Measurements from ENCODE around the gene KRT1.

KRT1 gene

GRCh38 chr12:52633383-52633782, 46.8 kb downstream of the KRT1 start:
- Histone ChIP-seq H3K9ac (ENCODE audit: low read length) (no peak overlapping the region), H3K79me2 (ENCODE audit: insufficient read depth, low read length) (no peaks in the 10 kb centered on the region), H3K4me2 (ENCODE audit: low read depth, low read length, poor library complexity, severe bottlenecking) (no peak overlapping the region), H3K27me3 (ENCODE audit: low read length) (no peaks in the 10 kb centered on the region), H3K9me2 (replicated peaks; ENCODE audit: insufficient read depth, low read length) (no peaks in the 10 kb centered on the region), H3K27ac (ENCODE audit: low read depth, low read length) (no peak overlapping the region), H3K9me3 (ENCODE audit: insufficient read depth, low read length) (no peaks in the 10 kb centered on the region), H2AFZ (ENCODE audit: low read depth, low read length, severe bottlenecking) (no peak overlapping the region), H3F3A (ENCODE audit: insufficient read depth) (no peaks in the 10 kb centered on the region), H3K4me3 (ENCODE audit: insufficient read depth, low read length, poor library complexity, severe bottlenecking) (no peak overlapping the region), H3K36me3 (ENCODE audit: low read length) (no peaks in the 10 kb centered on the region), H4K20me1 (ENCODE audit: low read depth, low read length) (no peaks in the 10 kb centered on the region)
- TF ChIP-seq CTCF (IDR thresholded peaks at IDR 0.05; ENCODE audit: insufficient read depth, low read length, poor library complexity, severe bottlenecking): no peak
- no peak for TF ChIP-seq EZH2phosphoT487 (conservative IDR thresholded peaks at IDR 0.05; ENCODE audit: low read length)

- no peak overlapping the region for H3K4me2 ChIP-seq (ENCODE audit: low read depth, low read length, poor library complexity, severe bottlenecking)
- H3K9me2 ChIP-seq (replicated peaks; ENCODE audit: insufficient read depth, low read length): no peaks in the 10 kb centered on the region
- H2AFZ ChIP-seq (ENCODE audit: low read depth, low read length, severe bottlenecking): no peak overlapping the region
- H3K79me2 ChIP-seq (ENCODE audit: insufficient read depth, low read length): no peaks in the 10 kb centered on the region
- no peak overlapping the region for H3K27ac ChIP-seq (ENCODE audit: low read depth, low read length)
- no peaks in the 10 kb centered on the region for H3K9me3 ChIP-seq (ENCODE audit: insufficient read depth, low read length)
- no peak for TF ChIP-seq EZH2phosphoT487 (conservative IDR thresholded peaks at IDR 0.05; ENCODE audit: low read length)
- TF ChIP-seq CTCF (IDR thresholded peaks at IDR 0.05; ENCODE audit: insufficient read depth, low read length, poor library complexity, severe bottlenecking): no peak
- no peaks in the 10 kb centered on the region for H4K20me1 ChIP-seq (ENCODE audit: low read depth, low read length)
- H3K36me3 ChIP-seq (ENCODE audit: low read length): no peaks in the 10 kb centered on the region
- H3K9ac ChIP-seq (ENCODE audit: low read length): no peak overlapping the region
- H3K27me3 ChIP-seq (ENCODE audit: low read length): no peaks in the 10 kb centered on the region
- no peaks in the 10 kb centered on the region for H3F3A ChIP-seq (ENCODE audit: insufficient read depth)
- no peak overlapping the region for H3K4me3 ChIP-seq (ENCODE audit: insufficient read depth, low read length, poor library complexity, severe bottlenecking)
These were observed 47.6 kb downstream of the KRT1 start for GRCh38 chr12:52632656-52633055.

GRCh38 chr12:52631676-52632459, 48.3 kb downstream of the KRT1 start:
- Histone ChIP-seq H3K9ac (ENCODE audit: low read length) (no peak overlapping the region), H3F3A (ENCODE audit: insufficient read depth) (no peaks in the 10 kb centered on the region), H3K27me3 (ENCODE audit: low read length) (no peaks in the 10 kb centered on the region), H3K9me3 (ENCODE audit: insufficient read depth, low read length) (no peaks in the 10 kb centered on the region), H3K4me2 (ENCODE audit: low read depth, low read length, poor library complexity, severe bottlenecking) (no peak overlapping the region), H3K27ac (ENCODE audit: low read depth, low read length) (no peak overlapping the region), H4K20me1 (ENCODE audit: low read depth, low read length) (no peaks in the 10 kb centered on the region), H3K79me2 (ENCODE audit: insufficient read depth, low read length) (no peaks in the 10 kb centered on the region), H3K4me3 (ENCODE audit: insufficient read depth, low read length, poor library complexity, severe bottlenecking) (no peak overlapping the region), H3K36me3 (ENCODE audit: low read length) (no peaks in the 10 kb centered on the region), H2AFZ (ENCODE audit: low read depth, low read length, severe bottlenecking) (no peak overlapping the region), H3K9me2 (replicated peaks; ENCODE audit: insufficient read depth, low read length) (no peaks in the 10 kb centered on the region)
- no peak for TF ChIP-seq EZH2phosphoT487 (conservative IDR thresholded peaks at IDR 0.05; ENCODE audit: low read length)
- TF ChIP-seq CTCF (IDR thresholded peaks at IDR 0.05; ENCODE audit: insufficient read depth, low read length, poor library complexity, severe bottlenecking): no peak

All from SU-DHL-6 (cell line).